Smooth muscle cell (in vitro differentiated cells): ENCODE results near the gene PYGB. TPM values are rescaled to one million over a fixed set of nuclear protein-coding genes. Genes with fewer than 3 reads are reported as not detected.

ENCODE experiments used
- DNase-seq: peaks from one replicate; lab custom pipeline; 2025; ENCODE audit not compliant: unreplicated experiment; lab: John Stamatoyannopoulos, UW
- H2AFZ ChIP-seq: fragments of 200-600 bp; sonication (generic); 2 replicates; pipeline ENCODE4 v1.6.0; 2016; ENCODE audit warnings: antibody characterized with exemption, low read depth, mild to moderate bottlenecking
- H3F3A ChIP-seq: fragments of 200-600 bp; sonication (generic); 2 replicates; pipeline ENCODE4 v1.6.0; 2017; ENCODE audit warnings: antibody characterized with exemption, low read depth
- H3K27ac ChIP-seq: fragments of 200-600 bp; sonication (generic); 2 replicates; pipeline ENCODE4 v1.5.1; 2016; ENCODE audit warnings: low read depth, mild to moderate bottlenecking
- H3K27me3 ChIP-seq: fragments of 200-600 bp; sonication (generic); 2 replicates; pipeline ENCODE4 v1.6.1; 2016; ENCODE audit warnings: low read depth, mild to moderate bottlenecking
- H3K36me3 ChIP-seq: fragments of 200-600 bp; sonication (generic); 2 replicates; pipeline ENCODE4 v1.5.1; 2016; ENCODE audit warnings: low read depth
- H3K4me1 ChIP-seq: fragments of 200-600 bp; sonication (generic); 2 replicates; pipeline ENCODE4 v1.5.1; 2016; ENCODE audit warnings: low read depth
- H3K4me2 ChIP-seq: fragments of 200-600 bp; sonication (generic); 2 replicates; pipeline ENCODE4 v1.6.0; 2016; ENCODE audit warnings: mild to moderate bottlenecking
- H3K4me3 ChIP-seq: fragments of 200-600 bp; sonication (generic); 2 replicates; pipeline ENCODE4 v1.5.1; 2016; ENCODE audit warnings: mild to moderate bottlenecking
- H3K79me2 ChIP-seq: fragments of 200-600 bp; sonication (generic); 2 replicates; pipeline ENCODE4 v1.6.0; 2016; ENCODE audit warnings: low read depth, mild to moderate bottlenecking
- H3K9ac ChIP-seq: fragments of 200-600 bp; sonication (generic); 2 replicates; pipeline ENCODE4 v1.6.0; 2016; ENCODE audit warnings: low read depth
- H3K9me3 ChIP-seq: fragments of 200-600 bp; sonication (generic); replicated peaks from 2 replicates; pipeline ENCODE4 v1.5.1; 2016; ENCODE audit warnings: low read depth
- H4K20me1 ChIP-seq: fragments of 200-600 bp; sonication (generic); 2 replicates; pipeline ENCODE4 v1.6.0; 2016; ENCODE audit warnings: low read depth
- CTCF ChIP-seq: fragments of 200-600 bp; sonication (generic); IDR thresholded peaks from 2 replicates; pipeline ENCODE4 v1.5.1; 2017; ENCODE audit warnings: borderline replicate concordance, mild to moderate bottlenecking, antibody characterized with exemption; ENCODE audit not compliant: insufficient read depth, poor library complexity, severe bottlenecking
- WGBS: methylation state at CpG from one replicate; pipeline ENCODE4 v1.1.7; 2016; ENCODE audit warnings: low lambda C conversion rate; 5-methylcytosine and 5-hydroxymethylcytosine counted together
- polyA plus RNA-seq: library from polyadenylated mRNA; unstranded; fragments of >200 nt; fragmentation: Nextera tagmentation; extraction: Ambion mirVana; gene quantifications from 2 replicates; pipeline ENCODE4 v1.2.1, GENCODE V29; 2016
- total RNA-seq: library from RNA; depleted of rRNA; stranded (reverse); fragments of >200 nt; gene quantifications from 2 replicates; pipeline ENCODE4 v1.2.3, GENCODE V29; 2014

PYGB gene
- total and polyA plus RNA-seq, 2 experiments from 2014 or later: 31.8 to 39.4 TPM

GRCh38 chr20:25323496-25324246 lies 75.8 kb downstream of the PYGB start:
- Histone ChIP-seq H3K27me3 (no peaks in the 10 kb centered on the region), H3K4me1 (no peaks in the 10 kb centered on the region), H3K9me3 (no peaks in the 10 kb centered on the region), H3K36me3 (no peaks in the 10 kb centered on the region), H2AFZ (no peak overlapping the region), H3K27ac (no peak overlapping the region), H3K9ac (no peak overlapping the region), H3K79me2 (no peaks in the 10 kb centered on the region), H3F3A (no peaks in the 10 kb centered on the region), H3K4me2 (no peak overlapping the region), H3K4me3 (no peak overlapping the region), H4K20me1 (peaks cover 31% of the 10 kb centered on the region)
- no peak for DNase-seq
- 99% methylated on average over 12 of the region's 12 CpGs for WGBS
- no peak for TF ChIP-seq CTCF

- H3F3A ChIP-seq: no peaks in the 10 kb centered on the region
- H3K27ac ChIP-seq: no peak overlapping the region
- H3K79me2 ChIP-seq: no peaks in the 10 kb centered on the region
- H3K4me2 ChIP-seq: no peak overlapping the region
- no peak overlapping the region for H3K4me3 ChIP-seq
- H4K20me1 ChIP-seq: peaks cover 33% of the 10 kb centered on the region
- WGBS: 81% methylated on average over 5 of the region's 5 CpGs
- no peak overlapping the region for H3K9ac ChIP-seq
- H2AFZ ChIP-seq: no peak overlapping the region
- no peaks in the 10 kb centered on the region for H3K27me3 ChIP-seq
- no peak for DNase-seq
- no peak for TF ChIP-seq CTCF
- no peaks in the 10 kb centered on the region for H3K4me1 ChIP-seq
- H3K9me3 ChIP-seq: no peaks in the 10 kb centered on the region
- H3K36me3 ChIP-seq: no peaks in the 10 kb centered on the region
These were observed 76.5 kb downstream of the PYGB start for GRCh38 chr20:25324412-25324811.

- peaks cover 33% of the 10 kb centered on the region for H4K20me1 ChIP-seq
- no peak overlapping the region for H2AFZ ChIP-seq
- H3K27ac ChIP-seq: no peak overlapping the region
- H3K9ac ChIP-seq: no peak overlapping the region
- no peaks in the 10 kb centered on the region for H3F3A ChIP-seq
- no peak for TF ChIP-seq CTCF
- no peak overlapping the region for H3K4me2 ChIP-seq
- no peak for DNase-seq
- H3K27me3 ChIP-seq: no peaks in the 10 kb centered on the region
- H3K9me3 ChIP-seq: no peaks in the 10 kb centered on the region
- H3K4me3 ChIP-seq: no peak overlapping the region
- H3K36me3 ChIP-seq: no peaks in the 10 kb centered on the region
- H3K79me2 ChIP-seq: no peaks in the 10 kb centered on the region
- 83% methylated on average over 3 of the region's 3 CpGs for WGBS
- no peaks in the 10 kb centered on the region for H3K4me1 ChIP-seq
These were observed 77.2 kb downstream of the PYGB start for GRCh38 chr20:25325073-25325472.

- H3K9me3 ChIP-seq: no peaks in the 10 kb centered on the region
- H3K36me3 ChIP-seq: no peaks in the 10 kb centered on the region
- H3K27ac ChIP-seq: no peak overlapping the region
- no peak overlapping the region for H3K4me3 ChIP-seq
- H3F3A ChIP-seq: no peaks in the 10 kb centered on the region
- no peaks in the 10 kb centered on the region for H3K79me2 ChIP-seq
- WGBS: 49% methylated on average over 2 of the region's 2 CpGs
- H3K4me2 ChIP-seq: no peak overlapping the region
- no peaks in the 10 kb centered on the region for H3K4me1 ChIP-seq
- H4K20me1 ChIP-seq: peaks cover 33% of the 10 kb centered on the region
- no peak overlapping the region for H3K9ac ChIP-seq
- no peak for TF ChIP-seq CTCF
- no peak overlapping the region for H2AFZ ChIP-seq
- no peaks in the 10 kb centered on the region for H3K27me3 ChIP-seq
- DNase-seq: no peak
These were observed 78.1 kb downstream of the PYGB start for GRCh38 chr20:25325997-25326396.
